Measurements from ENCODE around the gene SCAF11. TPM values are rescaled to one million over a fixed set of nuclear protein-coding genes. Genes with fewer than 3 reads are reported as not detected.

The SCAF11 gene
- polyA plus RNA-seq, 1 donor (not counting 4 experiments of a cell fraction or from before 2014, with no cell fraction given): 54.5 TPM

- no peaks in the 10 kb centered on the region for H3K79me2 ChIP-seq (ENCODE audit: control insufficient read depth, insufficient read depth, low read length)
- no peak overlapping the region for H3K27ac ChIP-seq (ENCODE audit: control insufficient read depth, insufficient read depth, low read length)
- H3K9me1 ChIP-seq (ENCODE audit: control insufficient read depth, extremely low read depth, insufficient read depth, low read length): no peaks in the 10 kb centered on the region
- no peaks in the 10 kb centered on the region for H3K4me1 ChIP-seq (ENCODE audit: control insufficient read depth, extremely low read depth, insufficient read depth, low read length)
- no peaks in the 10 kb centered on the region for H4K20me1 ChIP-seq (ENCODE audit: control insufficient read depth, extremely low read depth, insufficient read depth, low read length)
- dilution Hi-C loops (cut with MboI; ENCODE audit: extremely low pct_ligation_motif_present, low sequenced_read_pairs): no loop called here
- H3K4me2 ChIP-seq (ENCODE audit: control insufficient read depth, extremely low read depth, insufficient read depth, low read depth, low read length): no peak overlapping the region
- DNase-seq (ENCODE audit: low read depth, low spot score): no peak
- no peak for TF ChIP-seq EZH2 (IDR thresholded peaks at IDR 0.05; ENCODE audit: low read length)
- H3K9ac ChIP-seq (ENCODE audit: control insufficient read depth, extremely low read depth, insufficient read depth, low read length): no peak overlapping the region
- H3K27me3 ChIP-seq (ENCODE audit: control insufficient read depth, extremely low read depth, insufficient read depth, low read length): no peaks in the 10 kb centered on the region
- FAIRE-seq: no peak
- no peaks in the 10 kb centered on the region for H3K9me3 ChIP-seq (ENCODE audit: control insufficient read depth, low read depth, low read length)
- H3K36me3 ChIP-seq (ENCODE audit: control insufficient read depth in 2 of 2, extremely low read depth in 1 of 2, insufficient read depth in 2 of 2, low read length in 2 of 2): peaks cover 0 to 7% of the 10 kb centered on the region in 2 experiments
- no peak overlapping the region for H3K4me3 ChIP-seq (ENCODE audit: control insufficient read depth in 2 of 3, extremely low read depth in 1 of 3, insufficient read depth in 2 of 3, low read depth in 1 of 3, low read length in 3 of 3)
- H2AFZ ChIP-seq (ENCODE audit: control insufficient read depth, low read length): no peak overlapping the region
Observed at GRCh38 chr12:45878630-45879255, 111.6 kb downstream of the SCAF11 start.

GRCh38 chr12:45877069-45877468 is 113.3 kb downstream of the SCAF11 start:
- dilution Hi-C loops (cut with MboI; ENCODE audit: extremely low pct_ligation_motif_present, low sequenced_read_pairs): no loop called here

More at GRCh38 chr12:45877069-45877468, 113.3 kb downstream of the SCAF11 start:
- Histone ChIP-seq H2AFZ (ENCODE audit: control insufficient read depth, low read length) (no peak overlapping the region), H3K9me1 (ENCODE audit: control insufficient read depth, extremely low read depth, insufficient read depth, low read length) (no peaks in the 10 kb centered on the region), H3K4me2 (ENCODE audit: control insufficient read depth, extremely low read depth, insufficient read depth, low read depth, low read length) (no peak overlapping the region), H3K4me1 (ENCODE audit: control insufficient read depth, extremely low read depth, insufficient read depth, low read length) (no peaks in the 10 kb centered on the region), H3K36me3 (ENCODE audit: control insufficient read depth in 2 of 2, extremely low read depth in 1 of 2, insufficient read depth in 2 of 2, low read length in 2 of 2) (peaks cover 0 to 8% of the 10 kb centered on the region in 2 experiments), H3K4me3 (ENCODE audit: control insufficient read depth in 2 of 3, extremely low read depth in 1 of 3, insufficient read depth in 2 of 3, low read depth in 1 of 3, low read length in 3 of 3) (no peak overlapping the region), H4K20me1 (ENCODE audit: control insufficient read depth, extremely low read depth, insufficient read depth, low read length) (no peaks in the 10 kb centered on the region), H3K79me2 (ENCODE audit: control insufficient read depth, insufficient read depth, low read length) (no peaks in the 10 kb centered on the region), H3K27me3 (ENCODE audit: control insufficient read depth, extremely low read depth, insufficient read depth, low read length) (no peaks in the 10 kb centered on the region), H3K9ac (ENCODE audit: control insufficient read depth, extremely low read depth, insufficient read depth, low read length) (no peak overlapping the region), H3K9me3 (ENCODE audit: control insufficient read depth, low read depth, low read length) (no peaks in the 10 kb centered on the region), H3K27ac (ENCODE audit: control insufficient read depth, insufficient read depth, low read length) (no peak overlapping the region)
- no peak for FAIRE-seq
- no peak for DNase-seq (ENCODE audit: low read depth, low spot score)
- no peak for TF ChIP-seq EZH2 (IDR thresholded peaks at IDR 0.05; ENCODE audit: low read length)
- TF ChIP-seq, protein P1, sequence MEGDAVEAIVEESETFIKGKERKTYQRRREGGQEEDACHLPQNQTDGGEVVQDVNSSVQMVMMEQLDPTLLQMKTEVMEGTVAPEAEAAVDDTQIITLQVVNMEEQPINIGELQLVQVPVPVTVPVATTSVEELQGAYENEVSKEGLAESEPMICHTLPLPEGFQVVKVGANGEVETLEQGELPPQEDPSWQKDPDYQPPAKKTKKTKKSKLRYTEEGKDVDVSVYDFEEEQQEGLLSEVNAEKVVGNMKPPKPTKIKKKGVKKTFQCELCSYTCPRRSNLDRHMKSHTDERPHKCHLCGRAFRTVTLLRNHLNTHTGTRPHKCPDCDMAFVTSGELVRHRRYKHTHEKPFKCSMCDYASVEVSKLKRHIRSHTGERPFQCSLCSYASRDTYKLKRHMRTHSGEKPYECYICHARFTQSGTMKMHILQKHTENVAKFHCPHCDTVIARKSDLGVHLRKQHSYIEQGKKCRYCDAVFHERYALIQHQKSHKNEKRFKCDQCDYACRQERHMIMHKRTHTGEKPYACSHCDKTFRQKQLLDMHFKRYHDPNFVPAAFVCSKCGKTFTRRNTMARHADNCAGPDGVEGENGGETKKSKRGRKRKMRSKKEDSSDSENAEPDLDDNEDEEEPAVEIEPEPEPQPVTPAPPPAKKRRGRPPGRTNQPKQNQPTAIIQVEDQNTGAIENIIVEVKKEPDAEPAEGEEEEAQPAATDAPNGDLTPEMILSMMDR (optimal IDR thresholded peaks at IDR 0.05 in 1 of 3, IDR thresholded peaks at IDR 0.05 in 1 of 3, conservative IDR thresholded peaks at IDR 0.05 in 1 of 3; ENCODE audit: extremely low read depth in 1 of 3, insufficient read depth in 2 of 3, low read length in 3 of 3): no peak

All from keratinocyte (primary cell).